ENCODE measurements around the gene NCBP2L. TPM values are rescaled to one million over a fixed set of nuclear protein-coding genes. Genes with fewer than 3 reads are reported as not detected.

NCBP2L gene
- polyA plus RNA-seq, 1 donor (not counting 4 experiments of a cell fraction or from before 2014, with no cell fraction given) = not detected

DNA sequence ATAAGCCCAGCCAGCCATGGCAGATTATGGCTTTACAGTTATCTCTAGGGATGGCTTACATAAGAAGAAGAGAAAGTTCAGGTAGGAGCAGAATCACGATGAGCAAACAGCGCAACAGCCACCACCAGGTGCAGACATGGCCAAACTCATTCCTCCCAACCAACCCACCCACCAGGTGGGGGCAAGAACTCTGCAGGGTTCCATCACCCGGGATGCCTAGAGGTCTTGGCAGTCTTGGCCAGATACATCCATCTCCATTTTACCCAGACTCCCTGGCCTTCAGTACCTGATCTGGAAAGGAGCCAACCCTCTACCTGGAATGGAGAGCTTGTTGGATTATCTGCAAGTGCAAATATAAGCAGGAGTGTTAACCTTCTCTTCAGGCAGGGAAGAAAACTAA lies 9.5 kb upstream of the NCBP2L start:
- Histone ChIP-seq H3K79me2 (ENCODE audit: control insufficient read depth, insufficient read depth, low read length) (no peaks in the 10 kb centered on the region), H4K20me1 (ENCODE audit: control insufficient read depth, extremely low read depth, insufficient read depth, low read length) (no peaks in the 10 kb centered on the region), H3K4me2 (ENCODE audit: control insufficient read depth, extremely low read depth, insufficient read depth, low read depth, low read length) (no peak overlapping the region), H3K4me1 (ENCODE audit: control insufficient read depth, extremely low read depth, insufficient read depth, low read length) (peaks cover 14% of the 10 kb centered on the region), H3K4me3 (ENCODE audit: control insufficient read depth in 2 of 3, extremely low read depth in 1 of 3, insufficient read depth in 2 of 3, low read depth in 1 of 3, low read length in 3 of 3) (no peak overlapping the region), H3K9ac (ENCODE audit: control insufficient read depth, extremely low read depth, insufficient read depth, low read length) (no peak overlapping the region), H3K36me3 (ENCODE audit: control insufficient read depth in 2 of 2, extremely low read depth in 1 of 2, insufficient read depth in 2 of 2, low read length in 2 of 2) (no peaks in the 10 kb centered on the region), H3K27me3 (ENCODE audit: control insufficient read depth, extremely low read depth, insufficient read depth, low read length) (no peaks in the 10 kb centered on the region), H3K9me1 (ENCODE audit: control insufficient read depth, extremely low read depth, insufficient read depth, low read length) (no peaks in the 10 kb centered on the region), H3K9me3 (ENCODE audit: control insufficient read depth, low read depth, low read length) (no peaks in the 10 kb centered on the region), H2AFZ (ENCODE audit: control insufficient read depth, low read length) (no peak overlapping the region), H3K27ac (ENCODE audit: control insufficient read depth, insufficient read depth, low read length) (no peak overlapping the region)
- DNase-seq (ENCODE audit: low read depth, low spot score) = no peak
- no peak for FAIRE-seq
- TF ChIP-seq, protein P1, sequence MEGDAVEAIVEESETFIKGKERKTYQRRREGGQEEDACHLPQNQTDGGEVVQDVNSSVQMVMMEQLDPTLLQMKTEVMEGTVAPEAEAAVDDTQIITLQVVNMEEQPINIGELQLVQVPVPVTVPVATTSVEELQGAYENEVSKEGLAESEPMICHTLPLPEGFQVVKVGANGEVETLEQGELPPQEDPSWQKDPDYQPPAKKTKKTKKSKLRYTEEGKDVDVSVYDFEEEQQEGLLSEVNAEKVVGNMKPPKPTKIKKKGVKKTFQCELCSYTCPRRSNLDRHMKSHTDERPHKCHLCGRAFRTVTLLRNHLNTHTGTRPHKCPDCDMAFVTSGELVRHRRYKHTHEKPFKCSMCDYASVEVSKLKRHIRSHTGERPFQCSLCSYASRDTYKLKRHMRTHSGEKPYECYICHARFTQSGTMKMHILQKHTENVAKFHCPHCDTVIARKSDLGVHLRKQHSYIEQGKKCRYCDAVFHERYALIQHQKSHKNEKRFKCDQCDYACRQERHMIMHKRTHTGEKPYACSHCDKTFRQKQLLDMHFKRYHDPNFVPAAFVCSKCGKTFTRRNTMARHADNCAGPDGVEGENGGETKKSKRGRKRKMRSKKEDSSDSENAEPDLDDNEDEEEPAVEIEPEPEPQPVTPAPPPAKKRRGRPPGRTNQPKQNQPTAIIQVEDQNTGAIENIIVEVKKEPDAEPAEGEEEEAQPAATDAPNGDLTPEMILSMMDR (optimal IDR thresholded peaks at IDR 0.05 in 1 of 3, IDR thresholded peaks at IDR 0.05 in 1 of 3, conservative IDR thresholded peaks at IDR 0.05 in 1 of 3; ENCODE audit: extremely low read depth in 1 of 3, insufficient read depth in 2 of 3, low read length in 3 of 3) = no peak
- TF ChIP-seq EZH2 (IDR thresholded peaks at IDR 0.05; ENCODE audit: low read length) = no peak
- dilution Hi-C loops (cut with MboI; ENCODE audit: extremely low pct_ligation_motif_present, low sequenced_read_pairs) = no loop called here

DNA sequence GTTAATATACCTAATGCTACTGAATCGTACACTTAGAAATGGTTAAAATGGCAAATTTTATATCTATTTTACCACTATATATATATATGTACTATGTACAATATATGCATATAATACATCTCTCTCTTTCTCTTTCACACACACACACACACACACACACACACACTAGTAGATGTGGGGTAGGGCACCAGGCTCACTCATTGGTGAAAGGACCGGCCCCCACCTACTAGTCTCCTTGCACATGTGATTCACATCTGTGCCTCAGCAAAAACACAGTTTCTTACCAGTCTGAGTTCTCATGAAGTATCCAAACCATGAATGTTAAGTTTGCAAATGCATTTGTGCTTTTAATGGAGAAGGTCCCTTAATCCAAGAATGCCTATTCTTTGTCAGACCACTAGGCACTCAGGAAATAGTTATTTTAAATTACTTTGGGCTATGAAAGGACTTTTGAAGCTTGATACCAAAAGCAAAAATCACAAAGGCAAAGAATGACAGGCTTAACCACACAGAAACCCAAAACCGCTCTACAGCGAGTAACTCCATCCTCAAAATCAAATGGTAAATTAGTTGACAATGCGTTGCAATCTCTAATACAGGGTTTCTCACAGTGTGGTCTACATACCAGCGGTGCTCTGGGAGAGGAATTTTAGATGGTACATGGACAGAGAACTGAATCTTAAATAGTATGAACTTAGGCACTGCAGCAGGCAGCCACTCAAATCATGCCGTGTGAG lies 7.8 kb upstream of the NCBP2L start:
- H3K4me1 ChIP-seq (ENCODE audit: control insufficient read depth, extremely low read depth, insufficient read depth, low read length) = peaks cover 20% of the 10 kb centered on the region
- no peaks in the 10 kb centered on the region for H3K36me3 ChIP-seq (ENCODE audit: control insufficient read depth in 2 of 2, extremely low read depth in 1 of 2, insufficient read depth in 2 of 2, low read length in 2 of 2)
- H3K4me3 ChIP-seq (ENCODE audit: control insufficient read depth in 2 of 3, extremely low read depth in 1 of 3, insufficient read depth in 2 of 3, low read depth in 1 of 3, low read length in 3 of 3) = no peak overlapping the region
- FAIRE-seq (no peak), DNase-seq (ENCODE audit: low read depth, low spot score) (no peak)
- no peak overlapping the region for H3K4me2 ChIP-seq (ENCODE audit: control insufficient read depth, extremely low read depth, insufficient read depth, low read depth, low read length)
- H3K79me2 ChIP-seq (ENCODE audit: control insufficient read depth, insufficient read depth, low read length) = no peaks in the 10 kb centered on the region
- H2AFZ ChIP-seq (ENCODE audit: control insufficient read depth, low read length) = no peak overlapping the region
- no peak for TF ChIP-seq EZH2 (IDR thresholded peaks at IDR 0.05; ENCODE audit: low read length)
- TF ChIP-seq, protein P1 (optimal IDR thresholded peaks at IDR 0.05 in 1 of 3, IDR thresholded peaks at IDR 0.05 in 1 of 3, conservative IDR thresholded peaks at IDR 0.05 in 1 of 3; ENCODE audit: extremely low read depth in 1 of 3, insufficient read depth in 2 of 3, low read length in 3 of 3) = no peak
- H3K27ac ChIP-seq (ENCODE audit: control insufficient read depth, insufficient read depth, low read length) = no peak overlapping the region
- H4K20me1 ChIP-seq (ENCODE audit: control insufficient read depth, extremely low read depth, insufficient read depth, low read length) = no peaks in the 10 kb centered on the region
- peaks cover 3% of the 10 kb centered on the region for H3K27me3 ChIP-seq (ENCODE audit: control insufficient read depth, extremely low read depth, insufficient read depth, low read length)
- no peak overlapping the region for H3K9ac ChIP-seq (ENCODE audit: control insufficient read depth, extremely low read depth, insufficient read depth, low read length)
- H3K9me3 ChIP-seq (ENCODE audit: control insufficient read depth, low read depth, low read length) = no peaks in the 10 kb centered on the region
- dilution Hi-C loops (cut with MboI; ENCODE audit: extremely low pct_ligation_motif_present, low sequenced_read_pairs) = no loop called here
- no peaks in the 10 kb centered on the region for H3K9me1 ChIP-seq (ENCODE audit: control insufficient read depth, extremely low read depth, insufficient read depth, low read length)

All from keratinocyte (primary cell).